ENCODE results near the gene MCM7. TPM values are rescaled to one million over a fixed set of nuclear protein-coding genes. Genes with fewer than 3 reads are reported as not detected.
"Not testable (repeated sequence)": the region's sequence is repeated elsewhere in the genome, so short reads cannot be mapped to it uniquely, and the experiment has no call there.

The MCM7 gene
- 10 to 100 TPM; 32.6 to 34.5 TPM for total RNA-seq

DNA sequence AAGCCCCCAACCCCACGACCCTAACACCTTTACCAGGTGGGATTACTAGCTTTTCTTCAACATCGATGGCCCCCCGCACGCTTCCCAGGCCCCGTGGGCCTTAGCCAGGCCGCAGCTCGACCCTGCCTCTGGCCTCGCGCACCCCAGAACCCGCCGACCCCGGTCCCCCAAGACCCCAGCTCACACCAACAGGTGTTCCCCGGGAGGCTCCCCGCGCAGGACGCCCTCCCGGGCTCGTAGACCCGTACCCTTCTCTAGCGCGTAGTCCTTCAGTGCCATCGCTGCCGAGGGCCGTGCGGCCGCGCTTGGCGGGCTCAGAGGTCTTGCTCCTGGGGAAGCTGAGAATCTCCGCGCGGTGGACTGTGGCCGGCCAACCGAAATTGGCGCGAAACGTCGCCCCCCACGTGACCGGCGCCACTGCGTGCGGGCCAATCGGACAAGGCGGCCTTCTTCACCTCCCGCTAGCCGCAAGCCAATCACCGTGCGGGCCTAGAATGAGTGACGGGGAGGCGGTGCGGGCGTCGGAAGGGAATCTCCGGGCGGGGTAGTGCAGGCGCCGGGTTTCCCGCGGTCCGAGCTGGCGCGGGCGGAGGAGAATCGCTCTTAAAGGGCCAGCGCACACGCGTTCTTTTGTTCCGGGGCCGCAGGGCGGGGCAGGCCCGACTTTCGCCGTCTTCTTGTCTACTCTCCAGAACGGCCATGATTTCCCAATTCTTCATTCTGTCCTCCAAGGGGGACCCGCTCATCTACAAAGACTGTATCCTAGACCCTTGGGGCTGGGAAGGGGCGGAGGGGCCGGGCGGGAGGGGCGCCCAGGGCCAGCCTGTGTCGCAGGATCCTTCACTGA, at the start of gene MCM7, which contains the start of gene AP4M1:
TSS of gene MCM7 (minus strand) at position 382 of the 847 bp plus-strand sequence. CDS start at position 279, 103 bp downstream.
TSS of gene AP4M1 (plus strand) at position 628 of the 847 bp plus-strand sequence. CDS start at position 700, 72 bp downstream.
- TF ChIP-seq POLR2A (IDR thresholded peaks at IDR 0.05): peak in 1 of 3 donors; percentile 49
- no peak for TF ChIP-seq CTCF (IDR thresholded peaks at IDR 0.05)
- Histone ChIP-seq H3K27me3 (no peaks in the 10 kb centered on the region), H3K4me3 (peak within 1 kb of the TSS; percentile 63 to 75), H3K9me3 (no peaks in the 10 kb centered on the region), H3K4me1 (peaks cover 27% of the 10 kb centered on the region), H3K36me3 (replicated peaks in 1 of 2; ENCODE audit: insufficient read depth in 1 of 2, low read depth in 2 of 2) (peaks cover 8 to 24% of the 10 kb centered on the region in 2 donors), H3K27ac (peak within 1 kb of the TSS; percentile 87 to 96 (median 90))
- peak; percentile 92 for ATAC-seq
- intact Hi-C loops (cut with DNase I): no loop called here
- WGBS, 2 donors: 0 to 1% methylated on average over 1 to 53 of the region's 80 CpGs
- DNase-seq: peak; percentile 98 to 99 (median 98)

DNA sequence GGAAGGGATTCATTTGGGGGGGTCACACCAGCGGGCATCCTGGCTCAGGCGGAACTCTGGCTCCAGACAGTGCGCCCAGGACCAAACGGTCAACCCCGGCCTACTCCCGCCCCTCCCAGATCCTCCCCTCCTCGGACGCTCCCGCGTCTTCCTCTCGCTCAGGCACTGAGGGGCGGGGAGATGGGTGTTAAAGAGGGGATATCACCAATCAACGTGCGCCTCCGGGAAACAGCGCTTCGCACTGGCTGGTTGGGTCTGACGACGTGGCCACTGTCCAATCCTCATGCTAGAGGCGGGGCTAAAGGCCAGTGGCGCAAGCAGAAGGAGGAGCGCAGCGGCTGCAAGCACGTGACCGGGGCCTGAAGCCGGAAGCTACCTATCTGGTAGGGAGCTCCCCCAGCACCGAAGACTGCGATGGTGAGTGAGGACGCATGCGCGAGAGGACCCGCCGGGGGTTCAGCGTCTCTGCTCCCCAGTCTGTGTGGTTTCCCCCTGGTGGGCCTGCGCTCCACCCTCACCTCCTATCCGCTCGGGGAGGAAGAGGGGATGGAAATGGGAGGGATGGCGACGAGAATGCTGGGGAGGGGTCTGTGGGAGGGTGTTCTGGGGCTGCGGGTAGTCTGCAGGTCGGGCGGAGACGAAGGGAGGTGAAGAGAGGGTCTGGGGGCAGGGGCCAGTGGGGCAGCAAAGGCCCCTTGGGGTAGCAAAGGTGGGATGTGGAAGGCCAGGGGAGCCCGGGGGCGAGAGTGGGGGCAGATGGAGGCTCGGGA, 47.5 kb upstream of the MCM7 start, which contains the start of gene LAMTOR4:
TSS of gene LAMTOR4 (plus strand) at position 360 of the 770 bp plus-strand sequence. CDS start at position 415, 55 bp downstream.
- WGBS, 2 donors: 0 to 1% methylated on average over 17 to 46 of the region's 46 CpGs
- ATAC-seq: peak; percentile 100
- intact Hi-C loops (cut with DNase I): no loop called here
- no peaks in the 10 kb centered on the region for H3K9me3 ChIP-seq
- no peaks in the 10 kb centered on the region for H3K27me3 ChIP-seq
- peak; percentile 99 for DNase-seq
- H3K4me1 ChIP-seq: peaks cover 17% of the 10 kb centered on the region
- peak within 1 kb of the TSS; percentile 48 to 87 (median 73) for H3K27ac ChIP-seq
- peaks cover 0 to 2% of the 10 kb centered on the region in 2 donors for H3K36me3 ChIP-seq (replicated peaks in 1 of 2; ENCODE audit: insufficient read depth in 1 of 2, low read depth in 2 of 2)
- peak in 1 of 7 experiments; percentile 6 for TF ChIP-seq CTCF (IDR thresholded peaks at IDR 0.05)
- peak; percentile 54 to 80 (median 75) for TF ChIP-seq POLR2A (IDR thresholded peaks at IDR 0.05)
- H3K4me3 ChIP-seq: peak within 1 kb of the TSS; percentile 15 to 96

DNA sequence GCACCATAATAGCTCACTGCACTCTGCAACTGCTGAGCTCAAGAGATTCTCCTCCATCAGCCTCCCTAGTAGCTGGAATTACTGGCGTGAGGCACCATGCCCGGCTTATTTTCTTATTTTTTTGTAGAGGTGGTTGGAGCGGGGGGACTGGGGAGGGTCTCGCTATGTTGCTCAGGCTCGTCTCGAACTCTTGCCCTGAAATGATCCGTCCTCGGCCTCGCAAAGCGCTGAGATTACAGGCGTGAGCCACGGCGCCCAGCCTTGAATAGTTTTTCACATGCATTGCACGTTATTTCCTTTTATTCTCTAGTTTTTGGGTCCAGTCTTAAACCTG, 47.0 kb upstream of the MCM7 start:
- intact Hi-C loops (cut with DNase I): no loop called here
- Histone ChIP-seq H3K36me3 (replicated peaks in 1 of 2; ENCODE audit: insufficient read depth in 1 of 2, low read depth in 2 of 2) (no peaks in the 10 kb centered on the region), H3K4me1 (peaks cover 17% of the 10 kb centered on the region), H3K4me3 (no peak overlapping the region), H3K27ac (peak overlapping the region; percentile 32 to 87 (median 60)), H3K27me3 (no peaks in the 10 kb centered on the region), H3K9me3 (no peaks in the 10 kb centered on the region)
- ATAC-seq: no peak
- TF ChIP-seq CTCF (IDR thresholded peaks at IDR 0.05): no peak
- no peak for TF ChIP-seq POLR2A (IDR thresholded peaks at IDR 0.05)
- DNase-seq: no peak
- 6 to 9% methylated on average over 14 of the region's 14 CpGs for WGBS, 2 donors

- no peak overlapping the region for H3K4me3 ChIP-seq
- H3K27ac ChIP-seq: no peak overlapping the region
- 85 to 97% methylated on average over 2 of the region's 2 CpGs for WGBS, 2 donors
- no peaks in the 10 kb centered on the region for H3K9me3 ChIP-seq
- intact Hi-C loops (cut with DNase I): no loop called here
- no peaks in the 10 kb centered on the region for H3K36me3 ChIP-seq (replicated peaks in 1 of 2; ENCODE audit: insufficient read depth in 1 of 2, low read depth in 2 of 2)
- ATAC-seq (no peak), DNase-seq (no peak)
- no peaks in the 10 kb centered on the region for H3K27me3 ChIP-seq
- TF ChIP-seq POLR2A (IDR thresholded peaks at IDR 0.05): no peak
- peaks cover 17% of the 10 kb centered on the region for H3K4me1 ChIP-seq
Measured at GRCh38 chr7:100147278-100147677, 46.1 kb upstream of the MCM7 start.

GRCh38 chr7:100146350-100146749, 45.2 kb upstream of the MCM7 start:
- H3K27me3 ChIP-seq; H3K27ac ChIP-seq; H3K36me3 ChIP-seq (replicated peaks in 1 of 2; ENCODE audit: insufficient read depth in 1 of 2, low read depth in 2 of 2); ATAC-seq; intact Hi-C loops (cut with DNase I); H3K4me3 ChIP-seq; H3K9me3 ChIP-seq; DNase-seq: not testable (repeated sequence)
- WGBS, 2 donors: 76 to 90% methylated on average over 4 of the region's 4 CpGs
- H3K4me1 ChIP-seq: peaks cover 17% of the 10 kb centered on the region
